HG03354 (cell line): ENCODE data around the gene DPM3.
"Not testable (repeated sequence)": the region's sequence is repeated elsewhere in the genome, so short reads cannot be mapped to it uniquely, and the experiment has no call there.

ENCODE experiments used
- ATAC-seq: cut with Tn5 transposase; IDR thresholded peaks from one replicate; pipeline ENCODE4 v1.9.1; 2021; ENCODE audit warnings: mild to moderate bottlenecking; ENCODE audit not compliant: unreplicated experiment, poor library complexity, severe bottlenecking

Gene DPM3

GRCh38 chr1:155175927-155176371 is 35.6 kb upstream of the DPM3 start:
- ATAC-seq: no peak

- no peak for ATAC-seq
Observed at GRCh38 chr1:155175281-155175926, 35.1 kb upstream of the DPM3 start.

GRCh38 chr1:155174324-155175280 is 34.3 kb upstream of the DPM3 start:
- ATAC-seq: no peak

GRCh38 chr1:155173478-155174323 is 33.4 kb upstream of the DPM3 start, which contains the start of gene TRIM46:
TSS of gene TRIM46 (plus strand) at chr1:155173849. CDS start at chr1:155173967, 118 bp downstream.
- peak; percentile 9 for ATAC-seq

GRCh38 chr1:155172732-155173477 is 32.6 kb upstream of the DPM3 start, which contains the start of gene KRTCAP2:
TSS of gene KRTCAP2 (minus strand) at chr1:155173304. CDS start at chr1:155173224, 80 bp downstream.
- ATAC-seq: peak; percentile 77

- ATAC-seq: peak; percentile 25
Observed at GRCh38 chr1:155171836-155172731, 31.8 kb upstream of the DPM3 start.

- no peak for ATAC-seq
Observed at GRCh38 chr1:155170806-155171205, 30.5 kb upstream of the DPM3 start.

- no peak for ATAC-seq
Observed at GRCh38 chr1:155170101-155170785, 29.9 kb upstream of the DPM3 start.

- no peak for ATAC-seq
Observed at GRCh38 chr1:155169541-155169940, 29.2 kb upstream of the DPM3 start.

- ATAC-seq: no peak
Observed at GRCh38 chr1:155168456-155169210, 28.3 kb upstream of the DPM3 start.

- ATAC-seq: not testable (repeated sequence)
Observed at GRCh38 chr1:155168105-155168445, 27.7 kb upstream of the DPM3 start.

GRCh38 chr1:155167166-155168104 is 27.1 kb upstream of the DPM3 start:
- peak; percentile 54 for ATAC-seq

GRCh38 chr1:155166471-155167165 is 26.3 kb upstream of the DPM3 start:
- no peak for ATAC-seq

GRCh38 chr1:155166051-155166470 is 25.7 kb upstream of the DPM3 start:
- ATAC-seq: no peak

- not testable (repeated sequence) for ATAC-seq
Observed at GRCh38 chr1:155164625-155165024, 24.3 kb upstream of the DPM3 start.
